ENCODE results near the gene FLT4. TPM values are rescaled to one million over a fixed set of nuclear protein-coding genes. Genes with fewer than 3 reads are reported as not detected.

Gene FLT4
- polyA plus RNA-seq, 1 experiment: 0.27 TPM

DNA sequence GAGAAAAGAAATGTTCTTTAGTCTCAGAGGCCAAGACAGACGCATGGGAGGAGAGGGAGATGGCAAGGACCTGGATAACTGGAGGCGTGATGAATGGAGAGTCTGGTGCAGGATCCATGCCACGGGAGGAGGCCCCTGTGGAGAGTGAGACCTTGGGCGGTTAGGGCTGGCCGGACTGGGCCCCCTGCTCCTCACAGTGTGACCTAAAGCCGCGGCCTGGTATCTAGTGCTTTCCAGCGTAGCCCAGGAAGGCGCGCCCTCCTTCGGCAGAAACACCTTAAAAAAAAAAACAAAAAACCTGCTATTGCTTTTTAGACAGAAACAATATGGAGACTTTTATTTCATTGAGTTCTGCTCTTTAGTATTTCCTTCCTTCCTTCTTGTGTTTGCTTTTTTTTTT is 91.2 kb downstream of the FLT4 start:
- H3K4me3 ChIP-seq (ENCODE audit: low read depth, low read length): no peak overlapping the region
- TF ChIP-seq, protein P1, sequence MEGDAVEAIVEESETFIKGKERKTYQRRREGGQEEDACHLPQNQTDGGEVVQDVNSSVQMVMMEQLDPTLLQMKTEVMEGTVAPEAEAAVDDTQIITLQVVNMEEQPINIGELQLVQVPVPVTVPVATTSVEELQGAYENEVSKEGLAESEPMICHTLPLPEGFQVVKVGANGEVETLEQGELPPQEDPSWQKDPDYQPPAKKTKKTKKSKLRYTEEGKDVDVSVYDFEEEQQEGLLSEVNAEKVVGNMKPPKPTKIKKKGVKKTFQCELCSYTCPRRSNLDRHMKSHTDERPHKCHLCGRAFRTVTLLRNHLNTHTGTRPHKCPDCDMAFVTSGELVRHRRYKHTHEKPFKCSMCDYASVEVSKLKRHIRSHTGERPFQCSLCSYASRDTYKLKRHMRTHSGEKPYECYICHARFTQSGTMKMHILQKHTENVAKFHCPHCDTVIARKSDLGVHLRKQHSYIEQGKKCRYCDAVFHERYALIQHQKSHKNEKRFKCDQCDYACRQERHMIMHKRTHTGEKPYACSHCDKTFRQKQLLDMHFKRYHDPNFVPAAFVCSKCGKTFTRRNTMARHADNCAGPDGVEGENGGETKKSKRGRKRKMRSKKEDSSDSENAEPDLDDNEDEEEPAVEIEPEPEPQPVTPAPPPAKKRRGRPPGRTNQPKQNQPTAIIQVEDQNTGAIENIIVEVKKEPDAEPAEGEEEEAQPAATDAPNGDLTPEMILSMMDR (IDR thresholded peaks at IDR 0.05; ENCODE audit: insufficient read depth, low read depth, low read length): no peak
- ChIA-PET CTCF (interaction anchor here (0.6 to 1.1 kb wide), 2 partner anchors 15 to 48 kb away, joined by 3 to 4 read pairs; no protein-coding TSS in a partner anchor), POLR2A (no interaction called here)
- DNase-seq (ENCODE audit: low read depth): no peak
- H3K27me3 ChIP-seq (ENCODE audit: control insufficient read depth, insufficient read depth, low read length): no peaks in the 10 kb centered on the region
- peaks cover 3% of the 10 kb centered on the region for H3K36me3 ChIP-seq (ENCODE audit: control insufficient read depth, insufficient read depth, low read length)

DNA sequence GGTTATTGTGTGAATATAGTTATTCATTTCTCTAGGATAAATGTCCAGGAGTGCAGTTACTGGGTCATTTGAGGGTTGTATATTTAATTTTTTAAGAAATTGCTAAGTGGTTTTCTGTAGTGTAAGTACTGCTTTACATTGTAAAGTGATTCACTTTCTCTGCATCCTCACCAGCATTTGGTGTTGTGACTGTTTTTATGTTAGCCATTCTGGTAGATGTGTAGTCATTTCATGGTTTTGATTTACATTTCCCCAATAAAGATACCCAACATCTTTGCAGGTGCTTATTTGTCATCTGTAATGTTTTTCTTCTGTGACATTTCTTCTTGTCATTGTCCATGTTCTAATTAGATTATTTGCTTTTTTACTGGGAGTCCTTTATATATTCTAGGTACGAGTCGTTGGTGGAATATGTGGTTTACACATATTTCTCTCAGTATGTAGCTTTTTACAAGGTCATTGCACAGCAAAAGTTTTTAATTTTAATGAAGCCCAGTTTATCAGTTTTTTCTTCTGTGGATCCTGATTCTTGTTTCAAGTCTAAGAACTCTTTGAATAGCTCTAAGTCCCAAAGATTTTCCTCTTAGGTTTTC is 92.1 kb downstream of the FLT4 start:
- DNase-seq (ENCODE audit: low read depth): peak; percentile 6
- TF ChIP-seq, protein P1 (IDR thresholded peaks at IDR 0.05; ENCODE audit: insufficient read depth, low read depth, low read length): no peak
- H3K27me3 ChIP-seq (ENCODE audit: control insufficient read depth, insufficient read depth, low read length): no peaks in the 10 kb centered on the region
- ChIA-PET CTCF (interaction anchor here (1.1 kb wide), 1 partner anchor 16 kb away, joined by 4 read pairs; no protein-coding TSS in a partner anchor), POLR2A (no interaction called here)
- peaks cover 3% of the 10 kb centered on the region for H3K36me3 ChIP-seq (ENCODE audit: control insufficient read depth, insufficient read depth, low read length)
- no peak overlapping the region for H3K4me3 ChIP-seq (ENCODE audit: low read depth, low read length)

DNA sequence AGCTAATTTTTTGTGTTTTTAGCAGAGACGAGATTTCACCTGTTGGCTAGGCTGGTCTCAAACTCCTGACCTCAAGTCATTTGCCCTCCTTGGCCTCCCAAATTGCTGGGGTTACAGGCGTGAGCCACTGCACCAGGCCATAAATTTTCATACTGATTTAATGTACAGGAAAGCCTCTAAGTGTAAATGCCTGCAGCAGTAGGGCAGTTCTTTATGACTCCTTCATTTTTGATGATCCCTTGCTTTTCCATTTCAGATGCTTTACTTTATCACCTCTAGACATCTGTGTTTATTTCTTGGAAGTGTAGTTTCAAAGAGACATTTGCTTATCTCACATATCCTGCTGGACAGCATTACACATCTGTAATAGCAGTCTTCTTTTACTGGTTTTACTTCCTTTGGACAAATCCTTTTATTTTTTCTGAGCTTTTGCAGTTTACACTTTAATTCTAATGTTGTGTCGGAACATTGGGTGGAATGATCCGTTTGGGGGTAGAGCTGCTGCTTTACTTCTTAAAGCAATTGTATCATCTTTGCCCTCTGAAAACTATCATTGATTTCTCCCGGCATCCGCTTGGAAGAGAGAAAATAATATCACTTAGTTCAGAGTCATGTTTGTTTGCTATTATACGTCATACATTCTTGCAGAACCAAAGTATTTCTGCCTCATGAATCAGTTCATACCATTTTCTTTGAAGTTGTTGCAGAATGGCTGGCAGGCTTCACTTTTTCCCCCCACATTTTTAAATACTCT is 94.1 kb downstream of the FLT4 start:
- peaks cover 3% of the 10 kb centered on the region; the same call in 1 of the 2 replicates for H3K36me3 ChIP-seq (ENCODE audit: control insufficient read depth, insufficient read depth, low read length)
- peak; percentile 9 for DNase-seq (ENCODE audit: low read depth)
- TF ChIP-seq, protein P1 (IDR thresholded peaks at IDR 0.05; ENCODE audit: insufficient read depth, low read depth, low read length): no peak
- POLR2A ChIA-PET: no interaction called here
- CTCF ChIA-PET: interaction anchor here (0.9 kb wide), 1 partner anchor 18 kb away, joined by 3 read pairs; no protein-coding TSS in a partner anchor
- H3K27me3 ChIP-seq (ENCODE audit: control insufficient read depth, insufficient read depth, low read length): no peaks in the 10 kb centered on the region
- H3K4me3 ChIP-seq (ENCODE audit: low read depth, low read length): no peak overlapping the region

DNA sequence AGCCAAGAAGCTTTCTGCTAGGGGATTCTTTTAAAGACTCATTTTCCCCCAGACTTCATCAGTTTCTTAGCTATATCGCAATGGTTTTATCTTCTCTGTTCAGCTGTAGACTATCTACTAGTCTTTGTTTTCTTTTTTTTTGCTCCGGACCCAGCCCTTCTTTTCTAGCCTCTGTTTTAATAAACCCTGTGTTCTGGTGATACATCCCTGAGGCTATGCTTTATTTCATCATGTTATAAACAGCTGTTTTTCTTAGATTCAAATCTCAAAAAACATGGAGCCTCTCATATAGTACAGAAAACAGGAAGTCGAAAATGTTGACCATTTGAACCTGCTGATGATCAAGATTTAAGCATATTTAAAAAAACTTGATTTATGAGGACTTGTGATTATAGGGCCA is 95.9 kb downstream of the FLT4 start:
- H3K36me3 ChIP-seq (ENCODE audit: control insufficient read depth, insufficient read depth, low read length): peaks cover 3% of the 10 kb centered on the region; the same call in 1 of the 2 replicates
- ChIA-PET CTCF (interaction anchor here (1.0 kb wide), 1 partner anchor 25 kb away, joined by 3 read pairs; no protein-coding TSS in a partner anchor), POLR2A (no interaction called here)
- TF ChIP-seq, protein P1 (IDR thresholded peaks at IDR 0.05; ENCODE audit: insufficient read depth, low read depth, low read length): no peak
- DNase-seq (ENCODE audit: low read depth): no peak
- H3K4me3 ChIP-seq (ENCODE audit: low read depth, low read length): no peak overlapping the region
- H3K27me3 ChIP-seq (ENCODE audit: control insufficient read depth, insufficient read depth, low read length): no peaks in the 10 kb centered on the region

Other genes starting within 250 kb of the FLT4 start
- 3.9 and 8.8 TPM in 2 replicates for gene CNOT6, start 155.2 kb downstream of the FLT4 start, polyA plus RNA-seq (2011; rRNA removed)
- gene SCGB3A1, start 58.1 kb downstream of the FLT4 start, polyA plus RNA-seq (2011; rRNA removed): not detected in 2 replicates
- not detected in 2 replicates for gene OR2Y1, start 90.5 kb upstream of the FLT4 start, polyA plus RNA-seq (2011; rRNA removed)
- 156 and 197 TPM in 2 replicates for gene MGAT1, start 153.2 kb upstream of the FLT4 start, polyA plus RNA-seq (2011; rRNA removed)
- 5.4 and 9.3 TPM in 2 replicates for gene ZFP62, start 211.7 kb upstream of the FLT4 start, polyA plus RNA-seq (2011; rRNA removed)
- not detected in 2 replicates for gene BTNL8, start 249.6 kb upstream of the FLT4 start, polyA plus RNA-seq (2011; rRNA removed)